H9 (cell line): ENCODE data around the gene ZMPSTE24. TPM values are rescaled to one million over a fixed set of nuclear protein-coding genes. Genes with fewer than 3 reads are reported as not detected.

ENCODE experiments used
- DNase-seq: peaks from one replicate; pipeline ENCODE4 v3.0.0-alpha.2; 2017
- H2AFZ ChIP-seq: one replicate; pipeline ENCODE4 v1.6.1; 2013; ENCODE audit warnings: mild to moderate bottlenecking, low read length, control low read depth, moderate library complexity
- H2AK5ac ChIP-seq: 2 replicates; pipeline ENCODE4 v1.6.1; 2013; ENCODE audit warnings: low read length, control low read depth, mixed read lengths; ENCODE audit not compliant: insufficient read length
- H2BK120ac ChIP-seq: one replicate; pipeline ENCODE4 v1.6.1; 2013; ENCODE audit warnings: low read depth, mild to moderate bottlenecking, low read length, control low read depth, inconsistent platforms; ENCODE audit not compliant: poor library complexity, severe bottlenecking
- H2BK12ac ChIP-seq: 2 replicates; pipeline ENCODE4 v1.6.1; 2013; ENCODE audit warnings: low read length, control low read depth, mixed read lengths, low read depth; ENCODE audit not compliant: insufficient read length
- H2BK15ac ChIP-seq: 2 replicates; pipeline ENCODE4 v1.6.1; 2013; ENCODE audit warnings: low read depth, low read length, control low read depth
- H2BK20ac ChIP-seq: one replicate; pipeline ENCODE4 v1.6.1; 2013; ENCODE audit warnings: low read depth, mild to moderate bottlenecking, low read length, control low read depth, inconsistent platforms; ENCODE audit not compliant: poor library complexity, severe bottlenecking
- H2BK5ac ChIP-seq: 2 replicates; pipeline ENCODE4 v1.6.1; 2013; ENCODE audit warnings: low read length, control low read depth, mixed read lengths; ENCODE audit not compliant: insufficient read length
- H3K14ac ChIP-seq: 2 replicates; pipeline ENCODE4 v1.6.1; 2013; ENCODE audit warnings: low read length, control low read depth; ENCODE audit not compliant: insufficient read depth
- H3K18ac ChIP-seq: 2 replicates; pipeline ENCODE4 v1.6.1; 2013; ENCODE audit warnings: low read depth, mild to moderate bottlenecking, mixed read lengths, low read length, control low read depth; ENCODE audit not compliant: insufficient read length
- H3K23ac ChIP-seq: 2 replicates; pipeline ENCODE4 v1.6.1; 2013; ENCODE audit warnings: low read length, control low read depth, mixed read lengths, low read depth; ENCODE audit not compliant: insufficient read length
- H3K23me2 ChIP-seq: 2 replicates; pipeline ENCODE4 v1.6.1; 2013; ENCODE audit warnings: low read depth, mild to moderate bottlenecking, mixed read lengths, low read length, control low read depth; ENCODE audit not compliant: insufficient read length, poor library complexity, severe bottlenecking
- H3K27ac ChIP-seq: 2 replicates; pipeline ENCODE4 v1.5.1; 2013; ENCODE audit warnings: low read length, control low read depth, mixed read lengths, low read depth; ENCODE audit not compliant: insufficient read length
- H3K27me3 ChIP-seq: 2 replicates; pipeline ENCODE4 v1.6.1; 2013; ENCODE audit warnings: low read length, control low read depth, inconsistent platforms; ENCODE audit not compliant: insufficient read depth
- H3K4ac ChIP-seq: 2 replicates; pipeline ENCODE4 v1.6.1; 2013; ENCODE audit warnings: low read depth, mild to moderate bottlenecking, control low read depth, inconsistent platforms, low read length, moderate library complexity
- H3K4me1 ChIP-seq: 2 replicates; pipeline ENCODE4 v1.6.1; 2013; ENCODE audit warnings: low read length, control low read depth, inconsistent platforms; ENCODE audit not compliant: insufficient read depth
- H3K4me2 ChIP-seq: 2 replicates; pipeline ENCODE4 v1.6.1; 2013; ENCODE audit warnings: low read length, control low read depth, mixed read lengths; ENCODE audit not compliant: insufficient read length, insufficient read depth
- H3K56ac ChIP-seq: 2 replicates; pipeline ENCODE4 v1.6.1; 2013; ENCODE audit warnings: low read depth, mild to moderate bottlenecking, mixed read lengths, low read length, control low read depth; ENCODE audit not compliant: insufficient read length
- H3K79me1 ChIP-seq: 2 replicates; pipeline ENCODE4 v1.6.1; 2013; ENCODE audit warnings: low read depth, mild to moderate bottlenecking, moderate library complexity, low read length, control low read depth, inconsistent platforms; ENCODE audit not compliant: insufficient read depth, poor library complexity, severe bottlenecking
- H3K79me2 ChIP-seq: 2 replicates; pipeline ENCODE4 v1.6.1; 2013; ENCODE audit warnings: low read length, control low read depth, inconsistent platforms; ENCODE audit not compliant: insufficient read depth
- H3K9ac ChIP-seq: 2 replicates; pipeline ENCODE4 v1.6.1; 2013; ENCODE audit warnings: low read length, control low read depth, mixed read lengths; ENCODE audit not compliant: insufficient read length; ENCODE audit errors: extremely low read depth
- H3K9me3 ChIP-seq: one replicate; pipeline ENCODE4 v1.6.1; 2013; ENCODE audit warnings: low read depth, low read length, inconsistent platforms; ENCODE audit not compliant: control insufficient read depth
- H3T11ph ChIP-seq: one replicate; pipeline ENCODE4 v1.6.1; 2013; ENCODE audit warnings: mild to moderate bottlenecking, low read length, control low read depth, inconsistent platforms
- H4K20me1 ChIP-seq: one replicate; pipeline ENCODE4 v1.6.1; 2013; ENCODE audit not compliant: control insufficient read depth, insufficient read length, insufficient read depth
- H4K5ac ChIP-seq: 2 replicates; pipeline ENCODE4 v1.6.1; 2013; ENCODE audit warnings: low read depth, mild to moderate bottlenecking, mixed read lengths, low read length, control low read depth; ENCODE audit not compliant: insufficient read length
- H4K8ac ChIP-seq: replicated peaks from 2 replicates; pipeline ENCODE4 v1.6.1; 2013; ENCODE audit warnings: low read length, control low read depth, mixed read lengths, low read depth; ENCODE audit not compliant: insufficient read length
- H4K91ac ChIP-seq: 2 replicates; pipeline ENCODE4 v1.6.1; 2013; ENCODE audit warnings: low read depth, mild to moderate bottlenecking, moderate library complexity, mixed read lengths, low read length, control low read depth; ENCODE audit not compliant: insufficient read length
- H3K27ac Mint-ChIP-seq, 3 experiments: 2 replicates in 2 of 3; 3 replicates in 1 of 3; pipeline ENCODE4 v1.8.0; 2020 to 2021; ENCODE audit warnings: mixed read lengths in 3 of 3, mild to moderate bottlenecking in 1 of 3, moderate library complexity in 1 of 3
- H3K27me3 Mint-ChIP-seq: 2 replicates; pipeline ENCODE4 v1.8.0; 2021; ENCODE audit warnings: low read depth, mild to moderate bottlenecking, moderate library complexity, mixed read lengths
- H3K36me3 Mint-ChIP-seq, 3 experiments: 2 replicates in 2 of 3; 3 replicates in 1 of 3; pipeline ENCODE4 v1.8.0; 2020 to 2021; ENCODE audit warnings: low read depth in 3 of 3, mixed read lengths in 3 of 3; ENCODE audit not compliant: insufficient read depth in 1 of 3
- H3K4me1 Mint-ChIP-seq, 2 experiments: 2 replicates each; pipeline ENCODE4 v1.8.0; 2020; ENCODE audit warnings: mixed read lengths in 2 of 2
- H3K4me3 Mint-ChIP-seq, 2 experiments: 2 replicates in 1 of 2; 3 replicates in 1 of 2; pipeline ENCODE4 v1.8.0; 2020 to 2021; ENCODE audit warnings: mild to moderate bottlenecking in 2 of 2, mixed read lengths in 2 of 2, moderate library complexity in 1 of 2
- H3K9me3 Mint-ChIP-seq, 2 experiments: 2 replicates in 1 of 2; 3 replicates in 1 of 2; pipeline ENCODE4 v1.8.0; 2020; ENCODE audit warnings: mild to moderate bottlenecking in 2 of 2, mixed read lengths in 2 of 2, moderate library complexity in 1 of 2
- CTCF ChIP-seq: fragments of 200-600 bp; sonication (generic); conservative IDR thresholded peaks from 3 replicates; pipeline ENCODE4 v1.8.0; 2021; ENCODE audit warnings: antibody characterized with exemption, mild to moderate bottlenecking
- WGBS: extraction: QIAGEN DNeasy Blood & Tissue Kit; methylation state at CpG from one replicate; pipeline ENCODE4 v1.1.7; 2013; ENCODE audit warnings: missing lambda C conversion rate, low lambda C conversion rate, mixed read lengths; ENCODE audit not compliant: insufficient read length; ENCODE audit errors: extremely low coverage; 5-methylcytosine and 5-hydroxymethylcytosine counted together
- total RNA-seq: library from RNA; stranded (reverse); gene quantifications from 2 replicates; pipeline ENCODE4 v1.2.1, GENCODE V29; 2021

ZMPSTE24 gene
- total RNA-seq, 1 experiment from 2014 or later: 47.6 TPM

GRCh38 chr1:40315239-40315794, 57.3 kb downstream of the ZMPSTE24 start:
- Histone ChIP-seq H3K9ac (no peak overlapping the region), H2BK5ac (no peak overlapping the region), H4K20me1 (no peaks in the 10 kb centered on the region), H2AK5ac (no peak overlapping the region), H3K4ac (no peak overlapping the region), H3K4me2 (peak overlapping the region; percentile 43), H3K23ac (no peak overlapping the region), H2BK20ac (no peak overlapping the region), H4K8ac (no peak overlapping the region), H3K27me3 (peaks cover 35% of the 10 kb centered on the region; the same call in 1 of the 2 replicates), H2BK120ac (no peak overlapping the region), H3K79me2 (no peaks in the 10 kb centered on the region), H2AFZ (peak overlapping the region; percentile 79), H4K5ac (no peak overlapping the region), H3K4me1 (peaks cover 4% of the 10 kb centered on the region; the same call in 1 of the 2 replicates), H4K91ac (no peak overlapping the region), H3K14ac (no peak overlapping the region), H3K27ac (no peak overlapping the region), H3K79me1 (no peaks in the 10 kb centered on the region), H3T11ph (no peak overlapping the region), H3K18ac (no peak overlapping the region), H3K23me2 (peaks cover 11% of the 10 kb centered on the region), H3K9me3 (no peaks in the 10 kb centered on the region), H2BK15ac (no peak overlapping the region), H2BK12ac (no peak overlapping the region), H3K56ac (no peak overlapping the region)
- peaks cover 0 to 2% (median 0%) of the 10 kb centered on the region in 3 experiments; a peak in 1 of 7 replicates for H3K36me3 Mint-ChIP-seq
- peak; percentile 96 for TF ChIP-seq CTCF
- peaks cover 81% of the 10 kb centered on the region for H3K27me3 Mint-ChIP-seq
- peaks cover 20 to 30% of the 10 kb centered on the region in 2 experiments for H3K4me1 Mint-ChIP-seq
- H3K27ac Mint-ChIP-seq: no peak overlapping the region
- WGBS: no CpG with 5 or more reads among the region's 42 CpGs
- peak overlapping the region; percentile 51 to 80 for H3K4me3 Mint-ChIP-seq
- peak; percentile 93 for DNase-seq
- no peaks in the 10 kb centered on the region for H3K9me3 Mint-ChIP-seq
